HEK293 (cell line): Measurements from ENCODE around the gene ARHGAP15.

Experiments
- ZNF366 ChIP-seq: fragments of 450-650 bp; formaldehyde crosslinking; conservative IDR thresholded peaks from 2 replicates; pipeline ENCODE4 v1.5.1; 2016; ENCODE audit warnings: missing biosample characterization, missing genetic modification characterization
- TF ChIP-seq, protein P1 (sequence below): fragments of 450-650 bp; formaldehyde crosslinking; IDR thresholded peaks from 2 replicates; pipeline ENCODE4 v1.5.1; 2016; ENCODE audit warnings: missing biosample characterization, missing genetic modification characterization

The ARHGAP15 gene

DNA sequence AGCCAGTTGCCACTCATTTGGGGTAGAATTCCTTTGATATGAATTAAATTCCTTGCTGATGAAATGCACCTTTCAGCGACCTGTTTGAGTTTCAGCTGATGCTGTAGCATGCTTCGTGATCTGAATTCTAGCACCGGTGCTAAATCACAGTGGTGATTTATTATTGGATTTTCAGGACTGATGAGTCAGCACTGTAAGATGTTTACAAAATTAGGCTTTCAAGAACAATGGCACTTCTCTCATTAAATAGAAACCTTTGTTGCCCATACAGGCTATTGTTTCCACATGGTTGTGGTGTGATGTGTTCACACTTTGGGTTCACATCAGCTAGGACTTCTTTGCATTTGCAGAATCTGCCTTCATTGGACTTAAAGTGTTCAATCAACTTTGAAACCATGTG is 687.7 kb downstream of the ARHGAP15 start (continued):
- TF ChIP-seq, protein P1, sequence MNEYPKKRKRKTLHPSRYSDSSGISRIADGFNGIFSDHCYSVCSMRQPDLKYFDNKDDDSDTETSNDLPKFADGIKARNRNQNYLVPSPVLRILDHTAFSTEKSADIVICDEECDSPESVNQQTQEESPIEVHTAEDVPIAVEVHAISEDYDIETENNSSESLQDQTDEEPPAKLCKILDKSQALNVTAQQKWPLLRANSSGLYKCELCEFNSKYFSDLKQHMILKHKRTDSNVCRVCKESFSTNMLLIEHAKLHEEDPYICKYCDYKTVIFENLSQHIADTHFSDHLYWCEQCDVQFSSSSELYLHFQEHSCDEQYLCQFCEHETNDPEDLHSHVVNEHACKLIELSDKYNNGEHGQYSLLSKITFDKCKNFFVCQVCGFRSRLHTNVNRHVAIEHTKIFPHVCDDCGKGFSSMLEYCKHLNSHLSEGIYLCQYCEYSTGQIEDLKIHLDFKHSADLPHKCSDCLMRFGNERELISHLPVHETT (tag by site-specific recombination), result no peak
- no peak for TF ChIP-seq ZNF366
